ENCODE data around the gene NKX2-3.

Gene NKX2-3

DNA sequence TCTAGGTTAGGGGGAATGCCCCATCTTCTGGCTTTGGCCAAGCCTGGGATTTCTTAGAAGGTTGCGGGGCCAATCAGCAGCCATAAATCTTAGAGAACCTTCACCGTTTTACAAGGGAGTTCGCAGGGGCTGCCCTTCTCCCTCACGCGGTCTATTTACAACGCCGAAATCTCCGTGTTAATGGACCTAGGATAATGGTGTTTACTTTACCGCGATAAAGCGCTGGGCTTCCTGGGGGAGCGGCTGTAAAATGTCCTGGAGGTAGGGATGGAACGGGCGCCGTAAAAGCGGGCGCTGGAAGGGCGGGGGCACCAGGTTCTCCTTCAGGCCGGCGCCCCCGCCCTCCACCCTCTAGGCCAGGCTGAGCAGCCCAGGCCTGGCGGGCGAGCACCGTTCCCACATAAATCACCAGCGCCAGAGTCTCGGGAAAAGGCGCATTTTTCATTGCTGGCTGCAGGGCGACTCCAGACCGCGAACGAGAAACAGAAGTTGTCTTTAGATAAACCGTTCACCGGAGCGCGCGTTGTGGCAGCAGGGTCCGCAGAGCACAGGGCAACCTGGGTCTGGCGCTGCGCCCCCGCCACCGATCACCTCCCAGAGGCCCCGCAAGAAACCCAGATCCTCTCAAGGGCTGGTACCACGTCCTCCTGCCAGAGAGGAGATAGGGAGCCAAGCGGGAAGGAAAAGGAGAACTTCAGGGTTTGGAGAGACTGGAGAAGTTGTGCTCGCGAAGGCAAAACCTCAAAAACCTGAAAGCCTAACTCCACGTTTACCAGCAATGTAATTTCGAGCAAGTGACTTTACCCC is 12.5 kb upstream of the NKX2-3 start:
- no peak for TF ChIP-seq EP300 (IDR thresholded peaks at IDR 0.05; ENCODE audit: borderline replicate concordance)
- TF ChIP-seq, protein P1, sequence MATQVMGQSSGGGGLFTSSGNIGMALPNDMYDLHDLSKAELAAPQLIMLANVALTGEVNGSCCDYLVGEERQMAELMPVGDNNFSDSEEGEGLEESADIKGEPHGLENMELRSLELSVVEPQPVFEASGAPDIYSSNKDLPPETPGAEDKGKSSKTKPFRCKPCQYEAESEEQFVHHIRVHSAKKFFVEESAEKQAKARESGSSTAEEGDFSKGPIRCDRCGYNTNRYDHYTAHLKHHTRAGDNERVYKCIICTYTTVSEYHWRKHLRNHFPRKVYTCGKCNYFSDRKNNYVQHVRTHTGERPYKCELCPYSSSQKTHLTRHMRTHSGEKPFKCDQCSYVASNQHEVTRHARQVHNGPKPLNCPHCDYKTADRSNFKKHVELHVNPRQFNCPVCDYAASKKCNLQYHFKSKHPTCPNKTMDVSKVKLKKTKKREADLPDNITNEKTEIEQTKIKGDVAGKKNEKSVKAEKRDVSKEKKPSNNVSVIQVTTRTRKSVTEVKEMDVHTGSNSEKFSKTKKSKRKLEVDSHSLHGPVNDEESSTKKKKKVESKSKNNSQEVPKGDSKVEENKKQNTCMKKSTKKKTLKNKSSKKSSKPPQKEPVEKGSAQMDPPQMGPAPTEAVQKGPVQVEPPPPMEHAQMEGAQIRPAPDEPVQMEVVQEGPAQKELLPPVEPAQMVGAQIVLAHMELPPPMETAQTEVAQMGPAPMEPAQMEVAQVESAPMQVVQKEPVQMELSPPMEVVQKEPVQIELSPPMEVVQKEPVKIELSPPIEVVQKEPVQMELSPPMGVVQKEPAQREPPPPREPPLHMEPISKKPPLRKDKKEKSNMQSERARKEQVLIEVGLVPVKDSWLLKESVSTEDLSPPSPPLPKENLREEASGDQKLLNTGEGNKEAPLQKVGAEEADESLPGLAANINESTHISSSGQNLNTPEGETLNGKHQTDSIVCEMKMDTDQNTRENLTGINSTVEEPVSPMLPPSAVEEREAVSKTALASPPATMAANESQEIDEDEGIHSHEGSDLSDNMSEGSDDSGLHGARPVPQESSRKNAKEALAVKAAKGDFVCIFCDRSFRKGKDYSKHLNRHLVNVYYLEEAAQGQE (IDR thresholded peaks at IDR 0.05; ENCODE audit: low read depth) = no peak
- TF ChIP-seq, protein P2, sequence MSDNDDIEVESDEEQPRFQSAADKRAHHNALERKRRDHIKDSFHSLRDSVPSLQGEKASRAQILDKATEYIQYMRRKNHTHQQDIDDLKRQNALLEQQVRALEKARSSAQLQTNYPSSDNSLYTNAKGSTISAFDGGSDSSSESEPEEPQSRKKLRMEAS (IDR thresholded peaks at IDR 0.05) = no peak
- no peak for TF ChIP-seq CEBPB (IDR thresholded peaks at IDR 0.05)

DNA sequence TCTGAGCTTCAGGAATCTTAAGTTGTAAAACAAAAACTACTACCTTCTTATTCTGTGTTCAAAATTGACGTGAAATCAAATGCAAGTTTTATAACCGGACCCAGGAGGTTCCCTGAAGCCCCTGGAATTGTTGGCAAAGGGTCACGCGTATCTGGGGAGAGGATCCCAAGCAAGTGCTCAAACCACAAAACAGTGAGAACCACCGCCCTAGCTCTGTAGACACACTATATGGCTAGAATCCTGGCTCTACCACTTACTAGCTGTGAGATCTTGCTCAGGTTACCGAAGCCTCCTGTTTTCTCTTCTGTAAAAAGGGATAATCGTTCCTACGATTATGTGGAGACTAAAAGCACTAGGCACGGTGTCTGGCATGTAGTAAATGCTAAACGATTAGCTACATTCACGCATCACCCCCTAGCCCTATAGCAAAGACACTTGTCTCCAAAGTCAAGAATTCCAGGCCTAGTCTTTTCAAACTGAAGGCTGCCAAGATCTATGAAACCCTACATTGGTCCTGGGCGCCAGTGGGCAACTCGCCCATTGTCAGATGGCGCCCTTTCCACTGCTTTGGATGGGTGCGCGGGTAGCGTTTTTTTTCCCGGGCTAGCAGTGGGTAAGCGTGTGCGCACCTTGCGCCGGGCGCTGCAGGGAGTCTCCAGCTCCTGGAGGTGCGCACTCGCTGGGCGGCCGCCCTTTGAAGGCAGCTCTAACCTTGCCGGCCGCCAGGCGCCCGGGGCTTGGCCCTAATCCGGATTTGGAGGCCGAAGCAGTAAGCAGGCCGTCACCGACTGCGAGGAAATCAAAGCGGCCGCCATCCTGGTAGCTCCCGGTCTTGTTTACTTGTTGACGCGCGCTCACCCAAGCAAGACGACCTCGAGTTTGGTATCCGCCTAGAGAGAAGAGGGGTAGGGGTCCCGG is 11.6 kb upstream of the NKX2-3 start:
- TF ChIP-seq EGR1 (IDR thresholded peaks at IDR 0.05) (no peak), CREB1 (IDR thresholded peaks at IDR 0.05; ENCODE audit: low read depth) (no peak), TEAD4 (IDR thresholded peaks at IDR 0.05) (no peak), NFIC (IDR thresholded peaks at IDR 0.05) (no peak), YY1 (IDR thresholded peaks at IDR 0.05; ENCODE audit: low read depth) (no peak), TAF1 (IDR thresholded peaks at IDR 0.05; ENCODE audit: low read depth) (no peak), EP300 (IDR thresholded peaks at IDR 0.05; ENCODE audit: borderline replicate concordance) (no peak), ZBTB7A (IDR thresholded peaks at IDR 0.05; ENCODE audit: low read depth) (no peak), CEBPB (IDR thresholded peaks at IDR 0.05) (no peak), TCF12 (IDR thresholded peaks at IDR 0.05; ENCODE audit: low read depth) (no peak), RAD21 (IDR thresholded peaks at IDR 0.05; ENCODE audit: low read depth) (no peak), FOXM1 (IDR thresholded peaks at IDR 0.05; ENCODE audit: borderline replicate concordance, low read depth) (no peak)
- TF ChIP-seq, protein P1 (IDR thresholded peaks at IDR 0.05; ENCODE audit: low read depth) = no peak
- TF ChIP-seq, protein P3, sequence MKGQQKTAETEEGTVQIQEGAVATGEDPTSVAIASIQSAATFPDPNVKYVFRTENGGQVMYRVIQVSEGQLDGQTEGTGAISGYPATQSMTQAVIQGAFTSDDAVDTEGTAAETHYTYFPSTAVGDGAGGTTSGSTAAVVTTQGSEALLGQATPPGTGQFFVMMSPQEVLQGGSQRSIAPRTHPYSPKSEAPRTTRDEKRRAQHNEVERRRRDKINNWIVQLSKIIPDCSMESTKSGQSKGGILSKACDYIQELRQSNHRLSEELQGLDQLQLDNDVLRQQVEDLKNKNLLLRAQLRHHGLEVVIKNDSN (IDR thresholded peaks at IDR 0.05) = no peak
- TF ChIP-seq, protein P2 (IDR thresholded peaks at IDR 0.05) = no peak

GRCh38 chr10:99521765-99522469 is 10.8 kb upstream of the NKX2-3 start:
- TF ChIP-seq YY1 (IDR thresholded peaks at IDR 0.05; ENCODE audit: low read depth) (no peak), TEAD4 (IDR thresholded peaks at IDR 0.05) (no peak), TAF1 (IDR thresholded peaks at IDR 0.05; ENCODE audit: low read depth) (no peak), CEBPB (IDR thresholded peaks at IDR 0.05) (no peak)
- TF ChIP-seq, protein P2 (IDR thresholded peaks at IDR 0.05) = no peak
- TF ChIP-seq, protein P1 (IDR thresholded peaks at IDR 0.05; ENCODE audit: low read depth) = no peak

All from Ishikawa (cell line).